Hepatocyte (in vitro differentiated cells): ENCODE measurements around the gene KIF22. TPM values are rescaled to one million over a fixed set of nuclear protein-coding genes. Genes with fewer than 3 reads are reported as not detected.

Source experiments
- DNase-seq: peaks from one replicate; pipeline ENCODE4 v3.0.0-alpha.2; 2016; ENCODE audit warnings: low spot score
- H2AFZ ChIP-seq: fragments of 200-600 bp; sonication (generic); 2 replicates; pipeline ENCODE4 v1.6.0; 2016; ENCODE audit warnings: antibody characterized with exemption, mild to moderate bottlenecking
- H3K27ac ChIP-seq: fragments of 200-600 bp; sonication (generic); 2 replicates; pipeline ENCODE4 v1.5.1; 2016; ENCODE audit warnings: mild to moderate bottlenecking
- H3K27me3 ChIP-seq: fragments of 200-600 bp; sonication (generic); 2 replicates; pipeline ENCODE4 v1.6.1; 2016
- H3K36me3 ChIP-seq: fragments of 200-600 bp; sonication (generic); replicated peaks from 2 replicates; pipeline ENCODE4 v1.5.1; 2016; ENCODE audit warnings: low read depth; ENCODE audit not compliant: insufficient read depth
- H3K4me1 ChIP-seq: fragments of 200-600 bp; sonication (generic); 2 replicates; pipeline ENCODE4 v1.5.1; 2016; ENCODE audit warnings: mild to moderate bottlenecking, moderate library complexity; ENCODE audit not compliant: insufficient read depth
- H3K4me2 ChIP-seq: fragments of 200-600 bp; sonication (generic); 2 replicates; pipeline ENCODE4 v1.6.0; 2016
- H3K4me3 ChIP-seq: fragments of 200-600 bp; sonication (generic); 2 replicates; pipeline ENCODE4 v1.5.1; 2016; ENCODE audit warnings: mild to moderate bottlenecking
- H3K79me2 ChIP-seq: fragments of 200-600 bp; sonication (generic); 2 replicates; pipeline ENCODE4 v1.6.0; 2017; ENCODE audit warnings: mild to moderate bottlenecking
- H3K9me2 ChIP-seq: fragments of 200-600 bp; sonication (generic); replicated peaks from 2 replicates; pipeline ENCODE4 v1.6.0; 2017; ENCODE audit warnings: mild to moderate bottlenecking; ENCODE audit not compliant: insufficient read depth
- H3K9me3 ChIP-seq: fragments of 200-600 bp; sonication (generic); 2 replicates; pipeline ENCODE4 v1.5.1; 2016; ENCODE audit warnings: low read depth, mild to moderate bottlenecking
- H4K20me1 ChIP-seq: fragments of 200-600 bp; sonication (generic); 2 replicates; pipeline ENCODE4 v1.6.0; 2016; ENCODE audit warnings: mild to moderate bottlenecking; ENCODE audit not compliant: insufficient read depth, poor library complexity, severe bottlenecking
- CTCF ChIP-seq: fragments of 200-600 bp; sonication (generic); IDR thresholded peaks from 2 replicates; pipeline ENCODE4 v1.5.1; 2016; ENCODE audit warnings: antibody characterized with exemption, mild to moderate bottlenecking; ENCODE audit not compliant: poor library complexity
- EZH2 ChIP-seq: fragments of 200-600 bp; sonication (generic); IDR thresholded peaks from 2 replicates; pipeline ENCODE4 v1.6.1; 2016; ENCODE audit warnings: antibody characterized with exemption, mild to moderate bottlenecking, borderline replicate concordance
- EZH2phosphoT487 ChIP-seq: fragments of 200-600 bp; sonication (generic); IDR thresholded peaks from one replicate; pipeline ENCODE4 v1.6.1; 2018; ENCODE audit warnings: antibody characterized with exemption, mild to moderate bottlenecking, low read depth, moderate library complexity; ENCODE audit not compliant: unreplicated experiment, severe bottlenecking
- WGBS: methylation state at CpG from one replicate; pipeline ENCODE4 v1.1.6; 2016; ENCODE audit warnings: low lambda C conversion rate; ENCODE audit errors: missing lambda C conversion rate; 5-methylcytosine and 5-hydroxymethylcytosine counted together
- polyA plus RNA-seq: library from polyadenylated mRNA; unstranded; fragments of >200 nt; fragmentation: Nextera tagmentation; extraction: Ambion mirVana; gene quantifications from 2 replicates; pipeline ENCODE4 v1.2.1, GENCODE V29; 2016
- total RNA-seq: library from RNA; depleted of rRNA; stranded (reverse); fragments of >200 nt; gene quantifications from 2 replicates; pipeline ENCODE4 v1.2.3, GENCODE V29; 2014

The KIF22 gene
- total and polyA plus RNA-seq, 2 experiments from 2014 or later, result 42.5 to 42.6 TPM

DNA sequence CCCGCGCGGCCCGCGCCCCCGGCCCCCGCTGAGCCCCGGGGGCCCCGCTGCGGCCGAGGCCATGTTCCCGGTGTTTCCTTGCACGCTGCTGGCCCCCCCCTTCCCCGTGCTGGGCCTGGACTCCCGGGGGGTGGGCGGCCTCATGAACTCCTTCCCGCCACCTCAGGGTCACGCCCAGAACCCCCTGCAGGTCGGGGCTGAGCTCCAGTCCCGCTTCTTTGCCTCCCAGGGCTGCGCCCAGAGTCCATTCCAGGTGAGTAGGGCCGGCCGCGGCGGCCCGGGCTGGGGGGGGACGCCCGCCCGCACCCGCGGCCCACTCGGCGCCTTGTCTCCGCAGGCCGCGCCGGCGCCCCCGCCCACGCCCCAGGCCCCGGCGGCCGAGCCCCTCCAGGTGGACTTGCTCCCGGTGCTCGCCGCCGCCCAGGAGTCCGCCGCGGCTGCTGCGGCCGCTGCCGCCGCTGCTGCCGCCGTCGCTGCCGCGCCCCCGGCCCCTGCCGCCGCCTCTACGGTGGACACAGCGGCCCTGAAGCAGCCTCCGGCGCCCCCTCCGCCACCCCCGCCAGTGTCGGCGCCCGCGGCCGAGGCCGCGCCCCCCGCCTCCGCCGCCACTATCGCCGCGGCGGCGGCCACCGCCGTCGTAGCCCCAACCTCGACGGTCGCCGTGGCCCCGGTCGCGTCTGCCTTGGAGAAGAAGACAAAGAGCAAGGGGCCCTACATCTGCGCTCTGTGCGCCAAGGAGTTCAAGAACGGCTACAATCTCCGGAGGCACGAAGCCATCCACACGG is 16.3 kb downstream of the KIF22 start:
- H4K20me1 ChIP-seq, result peaks cover 24% of the 10 kb centered on the region
- H3K4me1 ChIP-seq, result peaks cover 38% of the 10 kb centered on the region
- no peaks in the 10 kb centered on the region for H3K36me3 ChIP-seq
- H3K9me2 ChIP-seq, result no peaks in the 10 kb centered on the region
- H3K27ac ChIP-seq, result peak overlapping the region; percentile 93
- peak overlapping the region; percentile 91 for H3K4me2 ChIP-seq
- peak; percentile 71 for DNase-seq
- WGBS, result under 1% methylated on average over 30 of the region's 99 CpGs
- no peaks in the 10 kb centered on the region for H3K27me3 ChIP-seq
- H2AFZ ChIP-seq, result no peak overlapping the region
- H3K79me2 ChIP-seq, result peaks cover 31% of the 10 kb centered on the region
- no peaks in the 10 kb centered on the region for H3K9me3 ChIP-seq
- no peak for TF ChIP-seq EZH2
- TF ChIP-seq EZH2phosphoT487, result no peak
- TF ChIP-seq CTCF, result no peak
- peak overlapping the region; percentile 84 for H3K4me3 ChIP-seq

- Histone ChIP-seq H3K9me2 (no peaks in the 10 kb centered on the region), H3K36me3 (no peaks in the 10 kb centered on the region), H3K4me3 (peak overlapping the region; percentile 63), H3K79me2 (peaks cover 31% of the 10 kb centered on the region), H3K27me3 (no peaks in the 10 kb centered on the region), H3K4me1 (peaks cover 38% of the 10 kb centered on the region), H3K4me2 (peak overlapping the region; percentile 91), H2AFZ (no peak overlapping the region), H3K9me3 (no peaks in the 10 kb centered on the region), H3K27ac (peak overlapping the region; percentile 93), H4K20me1 (peaks cover 24% of the 10 kb centered on the region)
- DNase-seq, result peak; percentile 92
- 3% methylated on average over 27 of the region's 69 CpGs for WGBS
- TF ChIP-seq EZH2, result no peak
- peak; percentile 56 for TF ChIP-seq CTCF
- no peak for TF ChIP-seq EZH2phosphoT487
Measured at GRCh38 chr16:29807426-29808218, 17.1 kb downstream of the KIF22 start.

DNA sequence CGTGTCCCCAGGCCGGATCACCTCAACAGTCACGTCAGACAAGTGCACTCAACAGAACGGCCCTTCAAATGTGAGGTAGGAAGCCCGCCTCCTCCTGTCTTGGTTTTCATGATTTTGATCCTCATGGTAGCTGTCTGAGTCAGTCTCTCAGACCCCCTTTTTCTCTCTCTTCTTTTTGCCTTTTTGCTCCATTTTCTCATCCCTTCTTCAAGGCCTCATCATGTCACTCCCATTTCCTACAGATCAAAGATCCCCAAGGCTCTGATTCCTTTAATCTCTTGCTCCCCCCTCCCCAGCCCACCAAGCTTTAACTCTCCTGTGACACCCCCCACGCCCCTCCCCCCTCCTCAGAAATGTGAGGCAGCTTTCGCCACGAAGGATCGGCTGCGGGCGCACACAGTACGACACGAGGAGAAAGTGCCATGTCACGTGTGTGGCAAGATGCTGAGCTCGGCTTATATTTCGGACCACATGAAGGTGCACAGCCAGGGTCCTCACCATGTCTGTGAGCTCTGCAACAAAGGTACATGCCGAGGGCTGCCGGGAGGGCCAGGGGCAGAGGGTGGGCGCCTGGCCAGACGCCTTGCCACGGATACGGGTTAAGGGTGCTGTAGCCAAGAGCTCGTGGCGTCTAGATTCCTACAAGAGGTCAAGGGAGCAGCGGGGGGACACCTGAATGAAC is 17.8 kb downstream of the KIF22 start:
- no peaks in the 10 kb centered on the region for H3K9me3 ChIP-seq
- WGBS, result 60% methylated on average over 23 of the region's 25 CpGs
- H3K27me3 ChIP-seq, result no peaks in the 10 kb centered on the region
- no peaks in the 10 kb centered on the region for H3K36me3 ChIP-seq
- peak overlapping the region; percentile 93 for H3K27ac ChIP-seq
- H3K4me3 ChIP-seq, result peak overlapping the region; percentile 63
- TF ChIP-seq CTCF (no peak), EZH2 (no peak), EZH2phosphoT487 (no peak)
- peak overlapping the region; percentile 91 for H3K4me2 ChIP-seq
- DNase-seq, result no peak
- H2AFZ ChIP-seq, result no peak overlapping the region
- H3K79me2 ChIP-seq, result peaks cover 38% of the 10 kb centered on the region
- peaks cover 38% of the 10 kb centered on the region for H3K4me1 ChIP-seq
- no peaks in the 10 kb centered on the region for H3K9me2 ChIP-seq
- peaks cover 24% of the 10 kb centered on the region for H4K20me1 ChIP-seq
